ENCODE measurements around the gene CWF19L2. TPM values are rescaled to one million over a fixed set of nuclear protein-coding genes. Genes with fewer than 3 reads are reported as not detected.

CWF19L2 gene
- total and polyA plus RNA-seq, 2 of the 8 experiments (the other 6 are each of a cell fraction or from before 2014, with no cell fraction given), result 2.2 to 16.6 TPM

DNA sequence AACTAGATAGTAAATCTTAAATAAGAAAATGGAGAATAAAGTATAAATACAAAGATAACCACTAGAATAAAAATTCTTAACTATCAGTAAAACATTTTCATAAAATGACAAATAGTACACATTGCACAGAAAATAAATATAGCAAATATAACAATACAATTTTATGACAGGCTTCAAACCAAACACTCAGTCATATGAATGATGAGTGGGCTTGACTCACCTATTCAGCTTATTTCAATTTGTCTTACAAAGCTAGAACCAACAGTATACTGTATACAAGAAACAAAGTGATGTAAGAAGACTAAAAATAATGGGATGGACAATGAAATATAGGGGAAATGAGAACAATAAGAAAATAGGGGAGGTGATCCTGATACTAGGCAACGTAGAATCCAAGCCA lies 141.2 kb downstream of the CWF19L2 start (continued):
- TF ChIP-seq CHD7 (IDR thresholded peaks at IDR 0.05; ENCODE audit: insufficient replicate concordance, low read length) (no peak), TEAD4 (IDR thresholded peaks at IDR 0.05; ENCODE audit: low read depth, low read length) (no peak), NANOG (IDR thresholded peaks at IDR 0.05; ENCODE audit: insufficient read depth, low read depth, low read length, poor library complexity, severe bottlenecking) (no peak), EGR1 (IDR thresholded peaks at IDR 0.05; ENCODE audit: borderline replicate concordance, low read depth, low read length) (no peak), ASH2L (IDR thresholded peaks at IDR 0.05; ENCODE audit: low read length) (no peak), ZNF274 (IDR thresholded peaks at IDR 0.05; ENCODE audit: borderline replicate concordance, extremely low read depth, low read length) (no peak), CTBP2 (IDR thresholded peaks at IDR 0.05; ENCODE audit: borderline replicate concordance, insufficient read depth, insufficient read length, low read length) (no peak), SP4 (IDR thresholded peaks at IDR 0.05; ENCODE audit: low read length) (no peak), PHF8 (conservative IDR thresholded peaks at IDR 0.05; ENCODE audit: low read depth, low read length) (no peak), SP2 (IDR thresholded peaks at IDR 0.05; ENCODE audit: low read length) (no peak), KDM5A (IDR thresholded peaks at IDR 0.05; ENCODE audit: low read length) (no peak), SRF (IDR thresholded peaks at IDR 0.05; ENCODE audit: low read depth, low read length) (no peak), GABPA (IDR thresholded peaks at IDR 0.05; ENCODE audit: borderline replicate concordance, insufficient read depth, low read length) (no peak)
